ENCODE results near the gene NRXN2. TPM values are rescaled to one million over a fixed set of nuclear protein-coding genes. Genes with fewer than 3 reads are reported as not detected.

The NRXN2 gene
- total RNA-seq, 8 experiments from 2014 or later, result 0.51 to 120 (median 71.9) TPM

DNA sequence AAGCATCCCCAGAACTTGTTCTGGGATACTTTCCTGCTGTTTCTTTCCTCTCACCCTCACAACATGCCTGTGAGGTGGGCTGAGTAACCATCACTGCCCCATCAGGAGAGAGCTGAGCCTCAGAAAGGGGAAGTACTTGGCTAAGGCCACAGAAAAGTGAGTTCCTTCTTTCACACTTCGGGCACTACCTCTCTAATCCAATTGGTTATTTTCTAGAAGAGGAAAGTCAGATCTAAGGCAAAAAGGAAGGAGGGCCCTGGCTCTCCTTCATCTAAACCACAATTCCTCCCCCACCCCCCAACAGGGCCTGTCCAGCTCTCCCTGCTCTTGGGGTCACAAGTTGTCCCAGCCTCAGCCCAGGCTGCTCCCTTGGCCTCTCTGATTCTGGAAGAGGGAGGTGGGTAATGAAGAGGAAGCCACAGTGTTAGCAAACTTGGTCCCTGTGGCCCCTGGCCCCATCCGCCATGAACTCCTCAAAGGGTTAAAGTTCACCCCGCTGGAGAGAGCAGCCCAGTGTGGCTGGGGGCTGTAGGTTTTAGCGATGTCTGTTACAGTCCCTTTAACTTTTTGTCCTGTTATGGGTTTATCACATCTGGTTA, 98.0 kb downstream of the NRXN2 start:
- Histone ChIP-seq H3K27ac (no peak overlapping the region), H3K4me1 (replicated peaks in 1 of 2) (peaks cover 17 to 20% of the 10 kb centered on the region in 2 donors), H3K4me3 (no peak overlapping the region)
- 33 to 100% (median 95%) methylated on average over 1 to 4 of the region's 4 CpGs; no CpG with 5 or more reads in 4 of the 10 experiments for WGBS, 10 experiments
- no peak for ATAC-seq (replicated peaks in 6 of 8)
- in situ Hi-C loops (cut with MboI; ENCODE audit: low pct_unique_long_range_greater_than_20kb in 2 of 9, low sequenced_read_pairs in 9 of 9, unreplicated experiment in 9 of 9), result no loop called here

DNA sequence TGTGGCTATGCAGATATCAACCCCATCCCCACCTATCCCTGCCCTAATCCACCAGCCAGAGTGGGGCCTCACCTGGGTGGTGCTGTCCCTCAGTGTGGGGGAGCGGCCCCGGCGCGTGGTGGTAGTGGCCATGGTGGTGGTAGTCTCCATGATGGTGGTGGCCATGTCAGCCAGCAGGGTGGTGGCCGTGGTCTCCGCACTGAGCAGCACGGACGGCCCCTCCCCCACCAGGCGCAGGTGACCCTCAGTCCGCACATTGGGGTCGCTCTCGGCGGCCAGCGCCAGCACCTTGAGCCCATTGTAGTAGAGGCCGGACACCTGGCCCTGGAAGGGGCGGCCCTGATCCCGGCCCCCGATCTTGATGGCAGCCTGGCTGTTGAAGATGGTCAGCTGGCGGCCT, 100.3 kb downstream of the NRXN2 start:
- in situ Hi-C loops (cut with MboI; ENCODE audit: low pct_unique_long_range_greater_than_20kb in 2 of 9, low sequenced_read_pairs in 9 of 9, unreplicated experiment in 9 of 9), result no loop called here
- Histone ChIP-seq H3K4me3 (no peak overlapping the region), H3K27ac (no peak overlapping the region), H3K4me1 (replicated peaks in 1 of 2) (peaks cover 28% of the 10 kb centered on the region in 2 donors)
- ATAC-seq (replicated peaks in 6 of 8), result no peak
- WGBS, 10 experiments, result 70 to 97% (median 95%) methylated on average over 2 to 11 of the region's 19 CpGs; no CpG with 5 or more reads in 6 of the 10 experiments

DNA sequence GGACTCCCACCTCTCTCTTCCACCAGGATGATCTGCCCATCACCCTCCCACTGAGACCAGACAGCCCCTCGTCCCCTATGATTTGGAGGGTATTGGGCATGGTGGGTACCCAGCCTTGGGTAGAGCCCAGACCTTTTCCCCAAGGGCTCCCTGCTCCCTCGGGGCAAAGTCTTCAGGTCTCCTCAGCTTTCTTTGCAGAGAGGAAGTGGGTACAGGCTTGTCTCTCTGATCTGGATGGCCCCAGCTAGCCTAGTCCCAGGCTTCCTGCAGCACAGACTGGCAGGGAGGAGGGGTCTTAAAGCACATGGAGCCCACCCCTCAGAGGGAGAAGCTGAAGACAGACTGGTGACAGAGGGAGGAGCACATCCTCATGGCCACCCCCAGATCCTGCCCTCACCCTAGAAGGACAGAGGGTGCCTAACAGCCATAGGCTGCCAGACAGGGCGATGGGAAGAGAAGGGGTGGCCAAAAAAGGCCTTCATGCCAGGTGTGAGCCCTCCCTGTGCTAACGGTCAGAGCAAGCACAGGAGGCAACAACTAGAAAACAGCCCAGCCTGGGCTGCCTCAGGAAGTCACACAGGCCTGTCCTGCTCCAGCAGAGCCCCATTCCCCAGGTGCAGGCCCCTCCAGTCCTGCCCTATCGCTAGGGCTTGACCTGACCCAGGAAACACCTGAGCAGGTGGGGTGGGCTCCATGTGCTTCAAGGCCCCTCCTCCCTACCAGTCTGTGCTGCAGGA, 101.5 kb downstream of the NRXN2 start:
- 80% methylated on average over 1 to 2 of the region's 5 CpGs; no CpG with 5 or more reads in 8 of the 10 experiments for WGBS, 10 experiments
- no peak overlapping the region for H3K4me3 ChIP-seq
- in situ Hi-C loops (cut with MboI; ENCODE audit: low pct_unique_long_range_greater_than_20kb in 2 of 9, low sequenced_read_pairs in 9 of 9, unreplicated experiment in 9 of 9), result no loop called here

DNA sequence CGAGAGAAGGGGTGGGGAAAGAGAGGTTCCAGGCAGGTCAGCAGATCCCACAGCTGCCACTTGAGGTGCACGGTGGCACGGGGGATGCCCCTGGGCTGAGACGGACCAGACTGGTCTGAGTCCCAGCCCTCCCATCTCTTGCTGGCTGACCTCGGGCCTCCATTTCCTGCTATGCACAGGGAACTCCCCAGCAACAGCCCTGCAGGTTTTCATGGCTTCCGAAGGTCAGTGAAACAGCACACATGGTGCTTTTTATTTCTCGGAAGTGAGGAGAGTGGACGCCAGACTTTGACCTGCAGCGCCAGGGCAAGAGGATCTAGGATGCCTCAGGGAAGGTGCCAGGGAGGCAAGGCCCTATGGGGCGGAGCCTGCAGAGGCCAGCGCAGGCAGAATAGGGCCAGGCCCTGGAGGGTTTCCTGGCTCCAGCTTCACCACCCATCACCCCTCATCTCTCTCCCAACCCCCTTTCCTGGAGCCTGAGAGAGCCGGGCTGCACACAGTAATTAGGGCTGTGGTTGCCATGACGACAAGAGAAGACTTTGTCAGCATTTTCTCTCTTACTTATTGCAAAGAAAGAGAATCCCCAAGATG, 102.5 kb downstream of the NRXN2 start:
- peaks cover 28% of the 10 kb centered on the region in 2 donors for H3K4me1 ChIP-seq (replicated peaks in 1 of 2)
- no peak overlapping the region for H3K4me3 ChIP-seq
- ATAC-seq (replicated peaks in 6 of 8), result peak in 7 of 8 experiments; percentile 34 to 79 (median 72)
- 0 to 20% methylated on average over 1 of the region's 13 CpGs; no CpG with 5 or more reads in 8 of the 10 experiments for WGBS, 10 experiments
- peak overlapping the region; percentile 79 to 83 for H3K27ac ChIP-seq
- in situ Hi-C loops (cut with MboI; ENCODE audit: low pct_unique_long_range_greater_than_20kb in 2 of 9, low sequenced_read_pairs in 9 of 9, unreplicated experiment in 9 of 9), result no loop called here

More for the DNA sequence above, 101.5 kb downstream of the NRXN2 start:
- peak overlapping the region; percentile 15 to 60 for H3K27ac ChIP-seq
- no peak for ATAC-seq (replicated peaks in 6 of 8)
- H3K4me1 ChIP-seq (replicated peaks in 1 of 2), result peaks cover 28% of the 10 kb centered on the region in 2 donors

DNA sequence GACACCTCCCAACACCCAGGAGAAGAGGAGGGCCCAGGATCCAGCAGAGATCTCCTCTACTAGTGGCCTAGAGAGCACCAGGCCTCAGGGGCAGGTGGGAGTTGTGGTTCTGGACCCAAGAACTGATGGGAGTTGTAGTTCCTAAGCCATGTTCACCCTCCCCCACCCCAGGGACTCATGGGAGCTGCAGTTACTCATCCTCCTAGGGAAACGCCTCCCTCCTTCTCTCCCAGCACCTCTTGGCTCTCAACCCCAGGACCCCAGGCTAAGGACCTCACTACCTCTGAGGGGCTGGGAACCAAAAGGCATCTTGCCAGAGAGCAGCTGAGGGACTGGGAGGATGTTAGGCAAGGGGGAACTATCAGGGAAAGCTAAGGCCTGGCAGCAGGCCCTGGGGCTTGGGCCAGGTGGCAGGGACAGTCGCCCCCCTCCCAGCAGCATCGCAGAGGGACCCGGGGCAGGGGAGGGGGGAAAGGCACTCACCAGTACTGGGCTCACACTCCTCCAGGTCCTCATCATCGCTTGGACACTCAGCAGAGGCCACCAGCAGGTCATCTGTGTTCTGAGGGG, 103.1 kb downstream of the NRXN2 start:
- WGBS, 10 experiments, result 50% methylated on average over 1 of the region's 5 CpGs; no CpG with 5 or more reads in 9 of the 10 experiments
- ATAC-seq (replicated peaks in 6 of 8), result peak; percentile 77 to 93 (median 80)
- no peak overlapping the region for H3K4me3 ChIP-seq

DNA sequence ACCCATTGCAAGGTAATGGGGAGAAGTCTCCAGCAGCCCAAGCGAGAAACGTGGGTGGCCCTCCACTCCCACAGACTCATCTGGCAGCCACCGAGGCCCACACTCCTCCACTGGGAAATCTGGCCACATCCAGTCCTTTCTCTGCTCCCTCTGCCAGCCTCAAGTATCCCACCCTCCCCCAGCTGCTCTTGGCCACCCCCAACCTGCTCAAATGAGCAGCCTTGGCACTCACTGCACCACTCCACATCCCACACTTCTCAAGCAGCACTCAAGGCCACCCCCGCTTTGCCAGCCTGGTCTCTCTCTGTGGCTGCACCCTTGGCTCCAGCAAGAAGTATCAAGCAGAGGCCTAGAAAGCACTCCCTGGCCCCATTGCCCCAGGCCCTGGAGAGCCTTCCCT, 103.8 kb downstream of the NRXN2 start:
- no peak for ATAC-seq (replicated peaks in 6 of 8)
- Histone ChIP-seq H3K4me3 (no peak overlapping the region), H3K27ac (peak overlapping the region; percentile 79 to 83), H3K4me1 (replicated peaks in 1 of 2) (peaks cover 28% of the 10 kb centered on the region in 2 donors)
- 100% methylated on average over 2 of the region's 4 CpGs; no CpG with 5 or more reads in 9 of the 10 experiments for WGBS, 10 experiments
- in situ Hi-C loops (cut with MboI; ENCODE audit: low pct_unique_long_range_greater_than_20kb in 2 of 9, low sequenced_read_pairs in 9 of 9, unreplicated experiment in 9 of 9), result no loop called here

More for the DNA sequence above, 103.1 kb downstream of the NRXN2 start:
- Histone ChIP-seq H3K27ac (peak overlapping the region; percentile 79 to 83), H3K4me1 (replicated peaks in 1 of 2) (peaks cover 28% of the 10 kb centered on the region in 2 donors)
- in situ Hi-C loops (cut with MboI; ENCODE audit: low pct_unique_long_range_greater_than_20kb in 2 of 9, low sequenced_read_pairs in 9 of 9, unreplicated experiment in 9 of 9), result no loop called here

DNA sequence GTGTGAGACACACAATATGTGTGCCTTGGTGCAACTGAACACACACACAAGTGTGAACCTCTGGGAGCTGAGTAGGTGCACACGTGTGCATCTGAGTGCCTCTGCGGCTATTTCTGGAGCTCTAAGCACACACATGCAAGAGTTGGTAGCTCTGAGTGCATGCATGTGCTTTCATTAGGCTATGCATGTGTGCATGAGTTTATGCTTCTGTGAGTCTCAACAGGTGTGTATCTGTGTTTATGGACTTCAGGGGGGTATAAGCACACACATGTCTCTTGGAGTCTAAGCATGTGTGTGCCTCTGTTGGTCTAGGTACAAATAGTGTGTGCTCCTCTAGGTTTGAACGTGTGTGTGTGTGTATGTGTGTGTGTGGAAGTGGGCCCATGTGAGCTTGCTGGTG, 106.2 kb downstream of the NRXN2 start:
- peaks cover 26 to 28% of the 10 kb centered on the region in 2 donors for H3K4me1 ChIP-seq (replicated peaks in 1 of 2)
- WGBS, 10 experiments, result 20 to 100% (median 60%) methylated on average over 1 to 3 of the region's 3 CpGs; no CpG with 5 or more reads in 5 of the 10 experiments
- no peak overlapping the region for H3K27ac ChIP-seq
- in situ Hi-C loops (cut with MboI; ENCODE audit: low pct_unique_long_range_greater_than_20kb in 2 of 9, low sequenced_read_pairs in 9 of 9, unreplicated experiment in 9 of 9), result no loop called here
- no peak overlapping the region for H3K4me3 ChIP-seq
- ATAC-seq (replicated peaks in 6 of 8), result no peak

DNA sequence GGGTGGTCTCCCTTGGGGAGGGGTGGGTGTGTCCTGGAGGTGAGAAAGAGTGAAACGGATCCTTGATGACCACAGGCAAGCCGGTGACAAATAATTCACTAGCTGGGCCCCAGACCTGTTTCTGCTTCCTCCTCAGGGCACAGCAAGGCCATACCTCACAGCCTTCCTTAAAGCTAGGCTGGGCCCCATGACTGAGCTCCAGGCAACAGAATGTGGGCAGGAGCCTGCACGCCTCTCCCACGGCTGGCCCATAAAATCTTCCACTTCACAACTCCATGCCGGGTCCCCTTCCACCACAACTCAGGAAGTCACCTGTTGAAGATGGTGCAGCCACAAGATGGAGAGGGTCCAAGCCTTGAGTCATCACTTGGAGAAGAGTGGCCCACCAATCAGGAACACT, 108.1 kb downstream of the NRXN2 start:
- Histone ChIP-seq H3K4me3 (no peak overlapping the region), H3K27ac (no peak overlapping the region), H3K4me1 (replicated peaks in 1 of 2) (peaks cover 8 to 11% of the 10 kb centered on the region in 2 donors)
- 67 to 100% methylated on average over 1 to 2 of the region's 5 CpGs; no CpG with 5 or more reads in 8 of the 10 experiments for WGBS, 10 experiments
- in situ Hi-C loops (cut with MboI; ENCODE audit: low pct_unique_long_range_greater_than_20kb in 2 of 9, low sequenced_read_pairs in 9 of 9, unreplicated experiment in 9 of 9), result no loop called here
- ATAC-seq (replicated peaks in 6 of 8), result no peak

DNA sequence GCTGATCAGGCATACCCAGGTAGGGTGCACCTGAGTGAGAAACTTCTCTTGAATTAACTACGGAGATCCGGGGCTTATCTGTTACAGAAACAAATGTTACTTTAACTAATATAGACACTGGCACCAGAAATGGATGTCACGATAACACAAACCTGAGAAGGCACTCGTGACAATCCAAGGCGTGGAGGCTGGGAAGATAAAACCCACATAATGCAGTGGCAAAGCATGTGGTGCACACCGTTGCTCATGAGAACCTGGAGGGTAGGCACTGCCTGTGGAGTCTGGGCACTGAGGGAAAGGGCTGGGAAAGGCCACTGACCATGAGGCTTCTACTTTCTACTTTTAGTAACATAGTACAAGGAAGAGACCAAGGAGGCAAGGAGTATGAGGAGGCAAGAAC, 109.3 kb downstream of the NRXN2 start:
- no peak overlapping the region for H3K4me3 ChIP-seq
- in situ Hi-C loops (cut with MboI; ENCODE audit: low pct_unique_long_range_greater_than_20kb in 2 of 9, low sequenced_read_pairs in 9 of 9, unreplicated experiment in 9 of 9), result no loop called here
- no peaks in the 10 kb centered on the region for H3K4me1 ChIP-seq (replicated peaks in 1 of 2)
- no peak for ATAC-seq (replicated peaks in 6 of 8)
- 14 to 100% (median 79%) methylated on average over 1 to 6 of the region's 6 CpGs; no CpG with 5 or more reads in 1 of the 10 experiments for WGBS, 10 experiments
- no peak overlapping the region for H3K27ac ChIP-seq

DNA sequence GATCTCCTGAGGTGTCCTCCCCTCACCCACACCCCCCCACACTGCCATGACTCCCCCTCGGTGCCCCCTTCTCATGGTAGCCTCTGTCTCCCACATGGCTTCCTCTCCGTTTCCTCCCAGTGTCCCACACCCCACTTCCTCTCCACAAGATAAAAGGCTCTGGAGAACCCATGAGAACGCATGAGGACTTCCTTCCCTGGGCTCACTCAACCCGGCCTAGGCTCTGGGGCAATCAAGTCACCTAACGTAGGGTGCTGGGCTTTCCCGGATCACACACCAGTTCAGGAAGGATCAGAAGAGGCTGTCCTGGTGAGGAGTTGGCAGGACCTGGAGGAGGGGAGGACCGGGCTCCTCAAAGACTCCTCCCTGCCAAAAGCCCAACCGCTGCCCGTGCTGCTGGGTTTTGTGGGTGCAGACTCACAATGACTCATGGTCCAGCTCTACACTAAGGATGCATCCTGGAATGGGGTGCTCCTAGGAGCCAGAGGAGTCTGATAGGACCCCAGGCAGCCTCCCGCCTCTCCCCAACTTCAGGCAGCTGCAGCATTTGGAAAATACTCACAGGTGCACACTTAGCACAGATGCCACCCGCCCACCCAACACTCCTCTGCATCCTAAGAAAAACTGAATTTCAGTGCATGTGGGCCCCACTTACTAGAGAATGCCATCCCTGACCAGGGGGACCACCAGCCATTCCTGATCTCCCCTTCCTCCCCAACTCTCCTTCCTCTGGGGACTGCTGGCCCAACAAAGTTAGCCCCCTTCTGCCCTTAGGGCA, 110.9 kb downstream of the NRXN2 start:
- no peak for ATAC-seq (replicated peaks in 6 of 8)
- WGBS, 10 experiments, result 90 to 100% (median 97%) methylated on average over 1 to 6 of the region's 11 CpGs; no CpG with 5 or more reads in 5 of the 10 experiments
- Histone ChIP-seq H3K4me1 (replicated peaks in 1 of 2) (no peaks in the 10 kb centered on the region), H3K27ac (no peak overlapping the region), H3K4me3 (no peak overlapping the region)
- in situ Hi-C loops (cut with MboI; ENCODE audit: low pct_unique_long_range_greater_than_20kb in 2 of 9, low sequenced_read_pairs in 9 of 9, unreplicated experiment in 9 of 9), result no loop called here

DNA sequence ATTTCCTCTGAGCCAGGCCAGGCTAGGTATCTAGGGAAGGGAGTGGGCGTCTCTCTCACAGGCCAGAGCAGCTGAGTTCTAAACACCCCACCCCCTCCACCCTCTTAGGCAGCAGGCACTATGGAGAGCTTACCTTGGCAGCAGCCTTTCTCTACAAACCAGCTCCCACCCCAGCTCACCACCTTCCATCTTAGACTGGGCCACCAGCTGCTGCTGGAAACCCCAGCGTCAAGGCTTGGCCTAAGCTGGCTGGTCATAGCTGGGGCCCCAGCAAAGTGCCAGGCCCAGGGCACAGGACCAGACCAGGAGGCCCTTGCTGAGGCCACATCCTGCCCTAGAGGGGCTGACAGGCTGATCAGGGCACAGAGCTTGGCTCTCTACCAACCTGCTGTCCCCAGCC, 111.8 kb downstream of the NRXN2 start:
- in situ Hi-C loops (cut with MboI; ENCODE audit: low pct_unique_long_range_greater_than_20kb in 2 of 9, low sequenced_read_pairs in 9 of 9, unreplicated experiment in 9 of 9), result no loop called here
- WGBS, 10 experiments, result 85% methylated on average over 2 of the region's 2 CpGs; no CpG with 5 or more reads in 9 of the 10 experiments
- no peak for ATAC-seq (replicated peaks in 6 of 8)
- no peak overlapping the region for H3K27ac ChIP-seq
- H3K4me1 ChIP-seq (replicated peaks in 1 of 2), result no peaks in the 10 kb centered on the region
- no peak overlapping the region for H3K4me3 ChIP-seq

DNA sequence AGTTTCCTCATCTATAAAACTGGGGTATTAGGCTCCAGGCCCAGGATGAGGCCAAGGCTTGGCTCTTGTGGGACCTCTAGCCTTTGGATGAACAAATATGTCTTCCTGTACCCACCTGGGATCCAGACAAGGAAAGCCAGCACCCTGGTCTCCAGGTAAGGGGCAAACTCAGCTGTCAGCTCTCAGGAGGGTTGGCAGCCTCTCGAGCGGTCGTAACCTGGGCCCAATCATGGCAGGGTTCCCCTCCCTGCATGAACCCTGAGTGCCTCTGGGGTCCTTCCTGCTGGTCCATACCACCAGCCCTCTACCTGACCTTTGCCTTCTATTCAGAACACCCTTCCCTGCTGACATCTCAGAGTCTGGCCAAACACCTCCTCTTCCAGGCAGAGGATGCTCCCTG, 112.4 kb downstream of the NRXN2 start:
- Histone ChIP-seq H3K27ac (no peak overlapping the region), H3K4me3 (no peak overlapping the region), H3K4me1 (replicated peaks in 1 of 2) (no peaks in the 10 kb centered on the region)
- no peak for ATAC-seq (replicated peaks in 6 of 8)
- WGBS, 10 experiments, result 100% methylated on average over 3 of the region's 3 CpGs; no CpG with 5 or more reads in 9 of the 10 experiments
- in situ Hi-C loops (cut with MboI; ENCODE audit: low pct_unique_long_range_greater_than_20kb in 2 of 9, low sequenced_read_pairs in 9 of 9, unreplicated experiment in 9 of 9), result no loop called here
